ENCODE results near the gene TSPAN14.
"Not testable (repeated sequence)": the region's sequence is repeated elsewhere in the genome, so short reads cannot be mapped to it uniquely, and the experiment has no call there.

GRCh38 chr10:80534646-80535045 lies 80.5 kb downstream of the TSPAN14 start:
- TF ChIP-seq EZH2 (IDR thresholded peaks at IDR 0.05; ENCODE audit: low read length); CTCF (optimal IDR thresholded peaks at IDR 0.05 in 1 of 3, IDR thresholded peaks at IDR 0.05 in 1 of 3, conservative IDR thresholded peaks at IDR 0.05 in 1 of 3; ENCODE audit: extremely low read depth in 1 of 3, insufficient read depth in 2 of 3, low read length in 3 of 3): not testable (repeated sequence)
